K562 (cell line): ENCODE data around the gene RMC1. TPM values are rescaled to one million over a fixed set of nuclear protein-coding genes. Genes with fewer than 3 reads are reported as not detected.
A peak's percentile ranks its signal among the peaks of the same experiment; 100 is the strongest.

Experiments
- BRCA1 ChIP-seq, 2 experiments: fragments of 450-650 bp in 1 of 2; sonication (generic) in 1 of 2; formaldehyde crosslinking in 1 of 2; IDR thresholded peaks; 2 replicates each; pipeline versions ENCODE4 v1.5.0 to v1.6.1; 2017 to 2020; ENCODE audit warnings: mild to moderate bottlenecking in 1 of 2, missing genetic modification reagents in 1 of 2
- DACH1 ChIP-seq: fragments of 450-650 bp; IDR thresholded peaks from 2 replicates; pipeline ENCODE4 v1.6.1; 2018; ENCODE audit not compliant: partially characterized antibody
- FOXJ3 ChIP-seq: sonication (generic); formaldehyde crosslinking; IDR thresholded peaks from 2 replicates; pipeline ENCODE4 v1.4.0; 2020; ENCODE audit warnings: mild to moderate bottlenecking, missing genetic modification reagents
- FOXK2 ChIP-seq, 2 experiments: fragments of 450-650 bp; IDR thresholded peaks in 1 of 2; conservative IDR thresholded peaks in 1 of 2; 2 replicates each; pipeline ENCODE4 v1.6.1; 2016; ENCODE audit warnings: low read depth in 2 of 2, mild to moderate bottlenecking in 1 of 2
- GABPB1 ChIP-seq: sonication (generic); formaldehyde crosslinking; IDR thresholded peaks from 2 replicates; pipeline ENCODE4 v1.8.0; 2022; ENCODE audit warnings: mild to moderate bottlenecking, missing genetic modification reagents
- GATAD2A ChIP-seq: fragments of 450-650 bp; IDR thresholded peaks from 2 replicates; pipeline ENCODE4 v1.6.1; 2017
- GTF2B ChIP-seq: IDR thresholded peaks from 2 replicates; pipeline ENCODE4 v1.6.1; 2011; ENCODE audit not compliant: insufficient read length; ENCODE audit errors: extremely low read depth
- HDGF ChIP-seq: fragments of 450-650 bp; IDR thresholded peaks from 2 replicates; pipeline ENCODE4 v1.6.1; 2016
- IRF9 ChIP-seq: fragments of 450-650 bp; IDR thresholded peaks from 2 replicates; pipeline ENCODE4 v1.6.1; 2016; ENCODE audit warnings: missing biosample characterization, missing genetic modification characterization
- KLF16 ChIP-seq: IDR thresholded peaks from 2 replicates; pipeline ENCODE4 v1.6.1; 2016; ENCODE audit warnings: antibody characterized with exemption
- MBD1 ChIP-seq: fragments of 250-450 bp; sonication (Bioruptor Pico); IDR thresholded peaks from 2 replicates; pipeline ENCODE4 v1.8.0; 2022; ENCODE audit warnings: inconsistent platforms
- MECOM ChIP-seq: fragments of 250-450 bp; sonication (Bioruptor Pico); IDR thresholded peaks from 2 replicates; pipeline ENCODE4 v1.8.0; 2022; ENCODE audit warnings: inconsistent platforms
- NFRKB ChIP-seq: fragments of 450-650 bp; IDR thresholded peaks from 2 replicates; pipeline ENCODE4 v1.6.1; 2016; ENCODE audit warnings: low read depth
- OTX1 ChIP-seq: fragments of 450-650 bp; formaldehyde crosslinking; IDR thresholded peaks from 2 replicates; pipeline ENCODE4 v1.4.0; 2022; ENCODE audit warnings: mild to moderate bottlenecking
- POLR2AphosphoS5 ChIP-seq: IDR thresholded peaks from 2 replicates; pipeline ENCODE4 v1.6.1; 2011; ENCODE audit warnings: mild to moderate bottlenecking, low read depth, low read length, moderate library complexity; ENCODE audit not compliant: control insufficient read depth, insufficient read depth
- POLR2B ChIP-seq: fragments of 450-650 bp; IDR thresholded peaks from 2 replicates; pipeline ENCODE4 v1.6.1; 2018; ENCODE audit warnings: low read depth; ENCODE audit not compliant: partially characterized antibody
- SIN3A ChIP-seq, 2 experiments: fragments of 150-350 bp in 1 of 2; IDR thresholded peaks; 2 replicates each; pipeline ENCODE4 v1.6.1; 2011 to 2016; ENCODE audit warnings: borderline replicate concordance in 2 of 2, low read depth in 2 of 2, low read length in 2 of 2, mild to moderate bottlenecking in 2 of 2, moderate library complexity in 2 of 2; ENCODE audit not compliant: control insufficient read depth in 1 of 2
- TAF7 ChIP-seq: fragments of 450-650 bp; IDR thresholded peaks from 2 replicates; pipeline ENCODE4 v1.6.1; 2016; ENCODE audit warnings: missing genetic modification characterization, missing compliant biosample characterization
- TFAM ChIP-seq: fragments of 250-450 bp; sonication (Bioruptor Pico); conservative IDR thresholded peaks from 2 replicates; pipeline ENCODE4 v1.5.0; 2021; ENCODE audit warnings: mild to moderate bottlenecking, moderate library complexity
- USF2 ChIP-seq: sonication (generic); formaldehyde crosslinking; IDR thresholded peaks from 2 replicates; pipeline ENCODE4 v1.5.0; 2020; ENCODE audit warnings: missing genetic modification reagents
- YBX1 ChIP-seq: fragments of 450-650 bp; IDR thresholded peaks from 2 replicates; pipeline ENCODE4 v1.7.1; 2016; ENCODE audit warnings: mild to moderate bottlenecking
- YY1 ChIP-seq, 3 experiments: IDR thresholded peaks; 2 replicates each; pipeline ENCODE4 v1.6.1; 2011; ENCODE audit warnings: low read length in 2 of 3, mild to moderate bottlenecking in 2 of 3, moderate library complexity in 2 of 3, borderline replicate concordance in 1 of 3, control low read depth in 1 of 3, low read depth in 1 of 3; ENCODE audit not compliant: insufficient read depth in 3 of 3, insufficient replicate concordance in 2 of 3, control insufficient read depth in 1 of 3, insufficient read length in 1 of 3; ENCODE audit errors: extremely low read depth in 1 of 3
- ZKSCAN1 ChIP-seq: fragments of 150-350 bp; IDR thresholded peaks from 2 replicates; pipeline ENCODE4 v1.6.1; 2016; ENCODE audit warnings: low read depth, low read length
- polyA plus RNA-seq, 8 experiments: library from polyadenylated mRNA; depleted of rRNA in 4 of 8; stranded (reverse) in 5 of 8; unstranded in 3 of 8; fragments of >200 nt; fragmentation: Nextera tagmentation in 2 of 8; fragmentation: Illumina TruSeq in 1 of 8; extraction: Ambion mirVana in 2 of 8; extraction: Trizol in 1 of 8; gene quantifications; 2 replicates each; pipeline versions ENCODE4 v1.2.1 to v1.2.3, GENCODE V29; 2011 to 2014; ENCODE audit warnings: inconsistent platforms in 1 of 8, missing spikeins in 1 of 8
- total RNA-seq, 7 experiments: library from RNA; depleted of rRNA in 6 of 7; stranded (reverse); fragments of >200 nt in 6 of 7; fragmentation: Illumina TruSeq in 2 of 7; extraction: Trizol in 2 of 7; gene quantifications; 2 replicates each; pipeline versions ENCODE4 v1.2.1 to v1.2.3, GENCODE V29; 2011 to 2021; ENCODE audit warnings: low replicate concordance in 1 of 7

Gene RMC1
- total and polyA plus RNA-seq, 9 of the 15 experiments (the other 6 are each of a cell fraction or from before 2014, with no cell fraction given), result 7.5 to 42.4 (median 35.5) TPM

- TF ChIP-seq IRF9 (tag) (peak; percentile 98), KLF16 (peak; percentile 43), GATAD2A (0 out of 2 replicates have a peak, but pooled peaks have one; percentile 36), OTX1 (CRISPR knock-in tag) (0 out of 2 replicates have a peak, but pooled peaks have one; percentile 55), ZKSCAN1 (0 out of 2 replicates have a peak, but pooled peaks have one; percentile 39), MECOM (CRISPR knock-in tag) (no peak), NFRKB (peak; percentile 75), TFAM (CRISPR knock-in tag) (no peak), GTF2B (no peak), SIN3A (IDR thresholded peaks at IDR 0.05; ENCODE audit: borderline replicate concordance in 2 of 2, control insufficient read depth in 1 of 2, low read depth in 2 of 2, low read length in 2 of 2) (no peak), YBX1 (no peak), YY1 (IDR thresholded peaks at IDR 0.05; ENCODE audit: borderline replicate concordance in 1 of 3, control insufficient read depth in 1 of 3, extremely low read depth in 1 of 3, insufficient read depth in 3 of 3, insufficient read length in 1 of 3, insufficient replicate concordance in 2 of 3, low read depth in 1 of 3, low read length in 2 of 3) (peak in 1 of 3 experiments; percentile 42), POLR2B (peak; percentile 49), MBD1 (CRISPR knock-in tag) (peak; percentile 86), DACH1 (peak; percentile 85), POLR2AphosphoS5 (peak; percentile 33; the same call in 1 of the 2 replicates), GABPB1 (CRISPR knock-in tag) (peak; percentile 49; the same call in 1 of the 2 replicates), USF2 (0 out of 2 replicates have a peak, but pooled peaks have one; percentile 13), BRCA1 (IDR thresholded peaks at IDR 0.05) (no peak), BRCA1 (CRISPR knock-in tag; IDR thresholded peaks at IDR 0.05) (no peak), FOXK2 (conservative IDR thresholded peaks at IDR 0.05 in 1 of 2, IDR thresholded peaks at IDR 0.05 in 1 of 2; ENCODE audit: low read depth in 2 of 2) (peak; percentile 51 to 85; a peak in 3 of 4 replicates), TAF7 (tag) (no peak), HDGF (peak; percentile 23; the same call in 1 of the 2 replicates), FOXJ3 (no peak)
Measured at GRCh38 chr18:23528580-23529472, 25.5 kb downstream of the RMC1 start (continued).
